Measurements from ENCODE around the gene RBM39. TPM values are rescaled to one million over a fixed set of nuclear protein-coding genes. Genes with fewer than 3 reads are reported as not detected.

The RBM39 gene
- total RNA-seq, 1 experiment from 2014 or later: 347 TPM

DNA sequence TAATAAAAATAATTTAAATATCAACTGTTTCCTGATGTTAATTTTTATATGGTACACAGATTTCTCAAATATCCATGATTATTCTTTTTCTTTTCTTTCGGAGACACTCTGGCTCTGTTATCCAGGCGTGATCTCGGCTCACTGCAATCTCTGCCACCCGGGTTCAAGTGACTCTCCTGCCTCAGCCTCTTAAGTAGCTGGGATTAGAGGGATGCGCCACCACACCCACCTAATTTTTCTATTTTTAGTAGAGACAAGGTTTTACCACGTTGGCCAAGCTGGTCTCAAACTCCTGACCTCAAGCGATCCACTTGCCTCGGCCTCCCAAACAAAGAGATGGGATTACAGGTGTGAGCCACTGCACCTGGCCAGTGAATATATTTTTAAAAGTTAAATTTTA is 22.3 kb downstream of the RBM39 start:
- no peak overlapping the region for H3T11ph ChIP-seq (ENCODE audit: low read length)
- Mint-ChIP-seq H3K4me1 (no peaks in the 10 kb centered on the region), H3K36me3 (ENCODE audit: insufficient read depth in 1 of 3, low read depth in 3 of 3) (peaks cover 58 to 96% (median 95%) of the 10 kb centered on the region in 3 experiments), H3K9me3 (no peaks in the 10 kb centered on the region), H3K27ac (no peak overlapping the region), H3K4me3 (no peak overlapping the region), H3K27me3 (ENCODE audit: low read depth) (no peaks in the 10 kb centered on the region)
- no peak overlapping the region for H2BK15ac ChIP-seq (ENCODE audit: low read depth, low read length)
- WGBS (ENCODE audit: extremely low coverage, insufficient read length, low lambda C conversion rate): no CpG with 5 or more reads among the region's 8 CpGs
- H4K5ac ChIP-seq (ENCODE audit: insufficient read length, low read depth, low read length): no peak overlapping the region
- no peak overlapping the region for H3K14ac ChIP-seq (ENCODE audit: insufficient read depth, low read length)
- no peak overlapping the region for H3K27ac ChIP-seq (ENCODE audit: insufficient read length, low read depth, low read length)
- H3K27me3 ChIP-seq (ENCODE audit: insufficient read depth, low read length): no peaks in the 10 kb centered on the region
- H3K4me2 ChIP-seq (ENCODE audit: insufficient read depth, insufficient read length, low read length): no peak overlapping the region
- H3K18ac ChIP-seq (ENCODE audit: insufficient read length, low read depth, low read length): no peak overlapping the region
- no peak overlapping the region for H2BK20ac ChIP-seq (ENCODE audit: low read depth, low read length, poor library complexity, severe bottlenecking)
- H2BK120ac ChIP-seq (ENCODE audit: low read depth, low read length, poor library complexity, severe bottlenecking): no peak overlapping the region
- no peak for DNase-seq
- no peaks in the 10 kb centered on the region for H4K20me1 ChIP-seq (ENCODE audit: control insufficient read depth, insufficient read depth, insufficient read length)
- H3K79me1 ChIP-seq (ENCODE audit: insufficient read depth, low read depth, low read length, poor library complexity, severe bottlenecking): peaks cover 5% of the 10 kb centered on the region
- no peak overlapping the region for H2AFZ ChIP-seq (ENCODE audit: low read length)
- no peak overlapping the region for H2AK5ac ChIP-seq (ENCODE audit: insufficient read length, low read length)
- no peak overlapping the region for H3K9ac ChIP-seq (ENCODE audit: extremely low read depth, insufficient read length, low read length)
- H3K4ac ChIP-seq (ENCODE audit: low read depth, low read length): no peak overlapping the region
- H2BK12ac ChIP-seq (ENCODE audit: insufficient read length, low read depth, low read length): no peak overlapping the region
- peaks cover 2% of the 10 kb centered on the region; the same call in 1 of the 2 replicates for H3K79me2 ChIP-seq (ENCODE audit: insufficient read depth, low read length)
- no peak overlapping the region for H3K23ac ChIP-seq (ENCODE audit: insufficient read length, low read depth, low read length)
- no peak overlapping the region for H3K56ac ChIP-seq (ENCODE audit: insufficient read length, low read depth, low read length)
- H3K23me2 ChIP-seq (ENCODE audit: insufficient read length, low read depth, low read length, poor library complexity, severe bottlenecking): no peaks in the 10 kb centered on the region
- H4K8ac ChIP-seq (replicated peaks; ENCODE audit: insufficient read length, low read depth, low read length): no peak overlapping the region
- H3K9me3 ChIP-seq (ENCODE audit: control insufficient read depth, low read depth, low read length): no peaks in the 10 kb centered on the region
- H2BK5ac ChIP-seq (ENCODE audit: insufficient read length, low read length): no peak overlapping the region
- no peak overlapping the region for H4K91ac ChIP-seq (ENCODE audit: insufficient read length, low read depth, low read length)
- TF ChIP-seq, protein P1, sequence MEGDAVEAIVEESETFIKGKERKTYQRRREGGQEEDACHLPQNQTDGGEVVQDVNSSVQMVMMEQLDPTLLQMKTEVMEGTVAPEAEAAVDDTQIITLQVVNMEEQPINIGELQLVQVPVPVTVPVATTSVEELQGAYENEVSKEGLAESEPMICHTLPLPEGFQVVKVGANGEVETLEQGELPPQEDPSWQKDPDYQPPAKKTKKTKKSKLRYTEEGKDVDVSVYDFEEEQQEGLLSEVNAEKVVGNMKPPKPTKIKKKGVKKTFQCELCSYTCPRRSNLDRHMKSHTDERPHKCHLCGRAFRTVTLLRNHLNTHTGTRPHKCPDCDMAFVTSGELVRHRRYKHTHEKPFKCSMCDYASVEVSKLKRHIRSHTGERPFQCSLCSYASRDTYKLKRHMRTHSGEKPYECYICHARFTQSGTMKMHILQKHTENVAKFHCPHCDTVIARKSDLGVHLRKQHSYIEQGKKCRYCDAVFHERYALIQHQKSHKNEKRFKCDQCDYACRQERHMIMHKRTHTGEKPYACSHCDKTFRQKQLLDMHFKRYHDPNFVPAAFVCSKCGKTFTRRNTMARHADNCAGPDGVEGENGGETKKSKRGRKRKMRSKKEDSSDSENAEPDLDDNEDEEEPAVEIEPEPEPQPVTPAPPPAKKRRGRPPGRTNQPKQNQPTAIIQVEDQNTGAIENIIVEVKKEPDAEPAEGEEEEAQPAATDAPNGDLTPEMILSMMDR (conservative IDR thresholded peaks at IDR 0.05): no peak
- H3K4me1 ChIP-seq (ENCODE audit: insufficient read depth, low read length): no peaks in the 10 kb centered on the region

All from H9 (cell line).